ENCODE measurements around the gene AMPD3.

The AMPD3 gene

GRCh38 chr11:10540915-10541560 lies 86.0 kb downstream of the AMPD3 start, which contains the start of gene RNF141:
Gene RNF141, minus strand, starts transcription at chr11:10541187. Its CDS starts 7,029 bp downstream, at chr11:10534158.
- DNase-seq = peak; percentile 89

DNA sequence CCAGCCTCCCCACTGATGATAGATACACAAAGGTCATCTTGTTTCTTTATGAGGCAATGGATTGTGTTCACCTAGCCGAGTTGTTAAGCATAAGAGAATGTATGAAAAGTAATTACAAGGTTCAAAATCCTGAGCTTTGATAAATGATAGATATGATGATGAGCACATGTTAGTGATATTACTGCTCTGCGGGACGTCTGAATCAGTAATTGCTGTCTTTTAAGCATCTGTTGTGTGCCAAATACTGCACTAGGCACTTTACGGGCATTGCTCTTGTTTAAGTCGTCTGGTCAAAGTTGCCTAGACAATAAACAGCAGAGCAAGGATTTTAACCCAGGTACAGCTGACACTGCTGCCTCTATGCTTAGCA lies 86.5 kb downstream of the AMPD3 start:
- peak; percentile 15 for DNase-seq

DNA sequence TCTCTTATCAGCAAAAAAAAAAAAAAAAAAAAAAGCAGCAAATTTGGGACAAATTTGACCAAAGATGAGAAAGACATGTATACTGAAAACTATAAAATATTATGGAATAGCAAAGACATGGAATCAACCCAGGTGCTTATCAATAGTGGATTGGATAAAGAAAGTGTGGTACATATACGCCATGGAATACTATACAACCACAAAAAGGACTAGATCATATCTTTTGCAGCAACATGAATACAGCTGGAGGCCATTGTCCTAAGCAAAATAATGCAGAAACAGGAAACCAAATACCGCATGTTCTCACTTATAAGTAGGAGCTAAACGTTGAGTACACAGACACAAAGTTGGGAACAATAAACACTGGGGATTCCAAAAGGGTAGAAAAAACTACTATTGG lies 87.7 kb downstream of the AMPD3 start:
- no peak for DNase-seq

GRCh38 chr11:10543782-10544181 lies 88.7 kb downstream of the AMPD3 start:
- DNase-seq = no peak

- DNase-seq = no peak
Measured at GRCh38 chr11:10544491-10545465, 89.7 kb downstream of the AMPD3 start.

- peak; percentile 58 for DNase-seq
Measured at GRCh38 chr11:10550503-10551289, 95.6 kb downstream of the AMPD3 start.

DNA sequence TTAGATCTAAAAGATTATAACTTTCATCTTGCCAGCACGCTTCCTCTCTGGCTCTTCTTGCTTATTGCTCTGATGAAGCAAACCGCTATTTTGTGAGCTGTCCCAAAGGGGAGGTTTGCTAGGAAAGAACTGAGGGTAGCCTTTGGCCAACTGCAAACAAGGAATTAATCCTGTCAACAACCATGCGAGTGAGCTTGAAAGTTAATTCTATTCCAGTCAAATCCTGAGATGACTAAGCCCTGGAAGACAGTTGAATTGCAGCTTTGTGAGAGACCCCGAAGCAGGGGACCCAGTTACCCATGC lies 96.2 kb downstream of the AMPD3 start:
- DNase-seq = peak; percentile 26

DNA sequence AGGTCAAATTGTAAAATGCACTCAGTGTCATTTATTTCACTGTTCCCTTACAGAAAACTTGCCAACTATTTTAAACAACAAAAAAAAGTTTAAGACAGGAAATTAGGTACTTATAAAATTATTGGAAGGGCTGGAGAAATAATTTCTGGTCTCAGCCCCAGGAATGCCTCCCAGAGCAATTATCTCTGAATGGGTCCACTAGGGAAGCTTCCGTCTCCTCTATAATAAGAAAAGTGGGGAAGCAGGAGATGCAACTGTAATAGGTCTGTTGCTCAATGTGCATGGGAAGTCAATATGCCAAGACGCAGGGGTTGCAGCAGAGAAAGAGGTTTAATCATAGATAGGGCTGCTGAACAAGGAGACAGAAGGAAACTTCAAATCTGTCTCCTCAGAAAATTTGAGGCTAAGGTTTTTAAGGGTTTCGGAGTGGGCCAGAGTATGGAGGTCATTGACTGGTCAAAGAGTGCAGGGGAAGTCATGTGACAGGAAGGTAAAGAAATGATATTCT lies 96.8 kb downstream of the AMPD3 start:
- no peak for DNase-seq

- no peak for DNase-seq
Measured at GRCh38 chr11:10556590-10556989, 101.5 kb downstream of the AMPD3 start.

Data from fibroblast of skin of right quadriceps (primary cell).